ENCODE measurements around the gene TADA2A.

GRCh38 chr17:37392024-37392590 is 14.6 kb upstream of the TADA2A start:
- TF ChIP-seq CTCF (conservative IDR thresholded peaks at IDR 0.05 in 1 of 2, IDR thresholded peaks at IDR 0.05 in 1 of 2; ENCODE audit: extremely low read depth in 1 of 2, insufficient read depth in 1 of 2, low read depth in 1 of 2, low read length in 2 of 2) (no peak), EZH2 (IDR thresholded peaks at IDR 0.05; ENCODE audit: borderline replicate concordance, low read length) (no peak)

All from mammary epithelial cell (primary cell).